Neural cell (in vitro differentiated cells): ENCODE measurements around the gene TSPAN14.

Experiments
- CTCF ChIP-seq: fragments of 450-650 bp; IDR thresholded peaks from 2 replicates; pipeline ENCODE4 v1.5.1; 2014; ENCODE audit warnings: antibody characterized with exemption, mild to moderate bottlenecking, moderate library complexity; ENCODE audit not compliant: poor library complexity, severe bottlenecking
- EP300 ChIP-seq: fragments of 450-650 bp; conservative IDR thresholded peaks from 2 replicates; pipeline ENCODE4 v1.6.1; 2014; ENCODE audit warnings: antibody characterized with exemption, mild to moderate bottlenecking, moderate library complexity; ENCODE audit not compliant: poor library complexity, severe bottlenecking
- MXI1 ChIP-seq: fragments of 450-650 bp; conservative IDR thresholded peaks from 2 replicates; pipeline ENCODE4 v1.6.1; 2014; ENCODE audit warnings: antibody characterized with exemption, mild to moderate bottlenecking; ENCODE audit not compliant: poor library complexity, severe bottlenecking
- POLR2AphosphoS5 ChIP-seq: IDR thresholded peaks from 2 replicates; pipeline ENCODE4 v1.6.1; 2012
- SMC3 ChIP-seq: fragments of 450-650 bp; conservative IDR thresholded peaks from 2 replicates; pipeline ENCODE4 v1.6.1; 2014; ENCODE audit warnings: antibody characterized with exemption, mild to moderate bottlenecking, moderate library complexity; ENCODE audit not compliant: poor library complexity
- TAF1 ChIP-seq: IDR thresholded peaks from 2 replicates; pipeline ENCODE4 v1.6.1; 2012; ENCODE audit warnings: low read depth

DNA sequence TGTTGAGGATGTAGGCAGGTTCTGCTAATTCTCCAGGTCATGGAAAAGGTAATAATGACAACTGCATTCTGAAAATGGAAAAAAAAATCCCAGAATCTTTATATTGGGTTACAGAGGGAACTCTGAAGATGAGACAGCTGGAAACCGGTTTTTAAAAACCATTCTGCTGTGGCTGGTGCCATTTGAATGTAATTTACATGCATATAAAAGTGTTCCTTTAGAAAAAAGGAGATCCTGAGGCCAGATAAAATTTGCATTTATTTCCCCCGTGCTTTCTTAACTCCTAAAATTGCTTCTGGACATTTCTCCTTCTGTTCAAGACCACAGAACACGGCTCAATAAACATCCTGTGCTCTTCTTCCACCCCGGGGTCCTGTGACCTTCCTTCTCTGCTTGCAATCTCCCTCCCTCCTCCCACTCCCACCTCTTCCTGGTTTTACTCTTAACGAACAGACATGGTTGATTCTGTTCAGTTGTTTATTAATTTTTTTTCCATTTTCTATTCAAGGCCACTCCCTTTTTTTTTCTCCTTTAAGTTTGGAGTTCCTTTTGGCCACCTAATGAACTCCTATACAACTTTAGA, 125.2 kb downstream of the TSPAN14 start:
- no peak for TF ChIP-seq MXI1
- TF ChIP-seq CTCF, result no peak
- no peak for TF ChIP-seq TAF1
- no peak for TF ChIP-seq POLR2AphosphoS5
- no peak for TF ChIP-seq EP300
- no peak for TF ChIP-seq SMC3
